ENCODE results near the gene G2E3.

GRCh38 chr14:30648471-30648870 lies 89.5 kb downstream of the G2E3 start:
- TF ChIP-seq CTCF (conservative IDR thresholded peaks at IDR 0.05; ENCODE audit: low read depth in 2 of 2) (no peak), POLR2AphosphoS5 (IDR thresholded peaks at IDR 0.05; ENCODE audit: low read depth) (no peak), EZH2phosphoT487 (IDR thresholded peaks at IDR 0.05; ENCODE audit: unreplicated experiment) (no peak), REST (IDR thresholded peaks at IDR 0.05; ENCODE audit: unreplicated experiment) (no peak), CREB1 (CRISPR knock-in tag; IDR thresholded peaks at IDR 0.05; ENCODE audit: low read depth) (no peak), ZNF331 (CRISPR knock-in tag; IDR thresholded peaks at IDR 0.05; ENCODE audit: low read depth) (no peak), ETS1 (IDR thresholded peaks at IDR 0.05) (no peak)
